NCI-H2196 treated with DMSO at 0.1 percent for 48 hours (cell line): ENCODE data around the gene CDH15.

Experiments
- DNase-seq: peaks from one replicate; lab custom pipeline; 2025; ENCODE audit not compliant: unreplicated experiment; lab: John Stamatoyannopoulos, UW

The CDH15 gene

DNA sequence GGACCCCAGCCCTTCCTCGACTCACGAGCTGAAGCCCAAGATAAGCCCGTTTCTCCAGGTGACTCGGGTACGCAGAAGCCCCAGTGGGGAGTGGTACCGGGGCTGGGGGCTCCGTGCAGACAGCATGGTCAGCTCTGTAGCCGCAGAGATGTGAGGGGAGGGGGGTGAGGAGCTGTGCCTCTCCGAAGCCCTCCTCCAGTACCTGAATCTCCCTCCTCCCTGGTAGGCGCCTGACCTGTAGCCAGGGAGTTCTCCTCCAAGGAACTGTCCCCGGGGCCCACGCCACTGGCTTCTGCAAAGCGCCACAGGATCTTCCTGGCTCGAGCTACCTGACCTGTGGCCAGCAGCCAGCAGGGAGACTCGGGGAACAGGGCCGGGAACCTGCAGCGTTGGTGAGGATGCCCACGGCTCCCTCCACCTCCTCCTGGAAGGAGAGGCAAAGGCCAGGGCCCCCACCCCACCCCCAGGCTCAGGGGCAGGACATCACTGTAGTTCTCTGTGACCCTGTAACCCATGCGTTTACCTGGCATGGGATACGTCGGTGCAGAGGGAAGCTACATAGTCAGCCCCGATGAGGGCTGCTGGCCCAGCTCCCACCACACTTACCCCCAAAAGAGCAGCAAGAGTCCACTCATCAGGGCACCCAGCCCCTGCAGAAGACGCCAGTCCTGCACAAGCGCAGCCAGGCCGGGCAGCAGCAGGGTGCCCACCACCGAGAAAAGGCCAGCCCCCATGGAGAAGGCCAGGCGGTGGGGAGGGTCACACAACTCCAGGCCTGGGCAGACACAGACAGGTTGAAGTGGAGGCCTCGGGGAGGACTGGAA lies 27.1 kb downstream of the CDH15 start:
- no peak for DNase-seq

DNA sequence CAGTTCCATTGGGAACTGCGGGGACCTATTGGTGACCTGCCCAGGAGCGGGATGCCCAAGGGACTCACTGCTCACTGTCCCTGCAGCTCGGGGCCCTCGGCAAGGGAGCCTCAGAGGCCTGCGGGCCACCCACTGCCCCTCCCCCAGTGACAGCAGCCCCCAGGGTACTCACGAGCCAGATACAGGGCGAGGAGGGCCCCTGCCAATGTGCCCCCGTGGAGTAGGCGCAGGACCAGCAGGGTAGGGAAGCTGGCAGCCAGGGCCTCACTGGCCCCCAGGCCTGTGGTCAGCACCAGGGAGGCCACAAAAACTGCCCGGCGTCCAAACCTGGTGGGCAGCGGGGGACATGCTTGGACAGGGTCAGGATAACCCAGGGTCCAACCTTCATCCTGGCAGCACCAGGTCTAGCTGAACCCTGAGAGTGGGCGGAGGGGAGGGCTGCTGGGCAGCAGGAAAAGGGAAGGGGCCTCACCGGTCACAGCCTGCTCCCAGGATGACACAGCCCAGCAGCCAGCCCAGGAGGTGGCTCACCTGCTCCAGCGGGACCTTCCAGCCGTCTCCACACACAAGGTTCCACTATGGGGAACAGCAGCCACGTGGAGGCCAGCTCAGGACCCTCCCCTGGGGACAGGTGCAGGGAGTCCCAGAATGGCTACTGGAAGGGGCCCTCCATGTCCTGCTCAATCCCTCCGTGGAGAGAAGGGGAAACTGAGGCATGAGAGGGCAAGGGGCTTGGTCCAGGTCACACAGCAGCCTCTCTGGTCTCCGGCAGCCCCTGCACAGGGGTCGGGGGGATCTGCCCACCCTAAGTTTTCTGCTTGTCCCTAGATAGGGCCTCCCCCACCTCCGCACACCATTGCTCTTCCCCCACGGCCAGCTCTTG lies 27.9 kb downstream of the CDH15 start:
- no peak for DNase-seq

DNA sequence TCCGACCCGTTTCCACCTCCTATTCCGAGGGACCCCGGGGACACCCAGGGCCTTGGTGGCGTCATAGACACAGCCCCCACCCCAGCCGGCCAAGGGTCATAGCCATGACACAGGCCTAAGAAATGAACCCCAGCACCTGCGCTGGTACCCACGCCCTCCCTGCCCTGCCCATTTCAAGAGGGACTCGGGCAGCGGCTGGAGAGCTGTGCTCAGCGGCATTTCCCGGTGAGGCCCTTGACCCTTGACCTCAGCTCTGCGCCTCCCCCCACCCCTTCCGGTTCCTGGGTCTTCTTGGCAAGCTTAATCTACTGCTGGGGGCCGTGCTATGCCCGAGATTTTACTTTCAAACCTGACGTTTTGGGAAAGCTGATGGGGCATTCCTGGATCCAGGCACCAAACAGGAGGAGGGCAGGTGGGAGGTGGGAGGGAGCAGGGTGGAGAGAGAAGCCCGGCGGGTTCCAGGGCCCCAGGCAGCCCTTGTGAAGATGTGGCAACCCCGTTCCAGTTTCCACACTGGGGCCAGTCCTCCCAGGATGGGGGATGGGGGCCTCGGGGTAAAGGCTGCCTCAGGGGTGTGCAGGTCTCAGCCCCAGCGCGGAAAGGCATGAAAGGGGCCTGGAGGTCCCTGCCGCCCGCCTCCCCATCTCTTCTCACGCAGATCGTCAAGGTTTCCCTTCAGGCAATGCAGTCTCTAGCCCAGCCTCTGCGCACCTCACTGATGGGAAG lies 28.7 kb downstream of the CDH15 start, which contains the start of gene SLC22A31:
TSS of gene SLC22A31 (minus strand) at position 414 of the 726 bp plus-strand sequence. CDS start at position 378, 36 bp downstream.
- no peak for DNase-seq

DNA sequence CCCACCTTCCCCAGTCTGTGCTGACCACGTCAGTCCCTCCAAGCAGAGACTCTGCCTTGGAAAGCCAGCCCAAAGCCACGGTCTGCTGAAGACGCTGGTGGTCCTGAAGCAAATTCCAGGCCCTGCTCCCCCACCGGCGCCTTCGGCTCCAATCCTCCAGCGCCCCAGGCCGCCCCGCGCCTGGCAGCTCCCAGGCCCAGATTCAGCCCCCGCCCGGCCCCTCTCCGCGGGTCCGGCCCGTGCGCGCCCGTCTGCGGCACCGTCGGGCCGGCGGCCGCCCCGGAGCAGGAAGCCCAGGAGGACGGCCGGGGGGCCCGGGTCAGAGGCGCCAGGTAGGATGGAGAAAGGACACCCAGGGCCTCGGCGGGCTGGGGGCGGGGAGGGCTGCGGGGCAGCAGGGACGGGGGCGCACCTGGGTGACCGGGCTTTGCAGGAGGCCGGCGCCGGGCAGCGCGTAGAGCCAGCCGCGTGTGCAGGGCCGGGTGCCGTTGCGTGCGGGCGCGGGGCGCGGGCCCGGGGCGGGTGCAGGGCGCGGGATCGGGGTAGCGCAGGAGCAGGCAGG lies 29.4 kb downstream of the CDH15 start:
- no peak for DNase-seq

DNA sequence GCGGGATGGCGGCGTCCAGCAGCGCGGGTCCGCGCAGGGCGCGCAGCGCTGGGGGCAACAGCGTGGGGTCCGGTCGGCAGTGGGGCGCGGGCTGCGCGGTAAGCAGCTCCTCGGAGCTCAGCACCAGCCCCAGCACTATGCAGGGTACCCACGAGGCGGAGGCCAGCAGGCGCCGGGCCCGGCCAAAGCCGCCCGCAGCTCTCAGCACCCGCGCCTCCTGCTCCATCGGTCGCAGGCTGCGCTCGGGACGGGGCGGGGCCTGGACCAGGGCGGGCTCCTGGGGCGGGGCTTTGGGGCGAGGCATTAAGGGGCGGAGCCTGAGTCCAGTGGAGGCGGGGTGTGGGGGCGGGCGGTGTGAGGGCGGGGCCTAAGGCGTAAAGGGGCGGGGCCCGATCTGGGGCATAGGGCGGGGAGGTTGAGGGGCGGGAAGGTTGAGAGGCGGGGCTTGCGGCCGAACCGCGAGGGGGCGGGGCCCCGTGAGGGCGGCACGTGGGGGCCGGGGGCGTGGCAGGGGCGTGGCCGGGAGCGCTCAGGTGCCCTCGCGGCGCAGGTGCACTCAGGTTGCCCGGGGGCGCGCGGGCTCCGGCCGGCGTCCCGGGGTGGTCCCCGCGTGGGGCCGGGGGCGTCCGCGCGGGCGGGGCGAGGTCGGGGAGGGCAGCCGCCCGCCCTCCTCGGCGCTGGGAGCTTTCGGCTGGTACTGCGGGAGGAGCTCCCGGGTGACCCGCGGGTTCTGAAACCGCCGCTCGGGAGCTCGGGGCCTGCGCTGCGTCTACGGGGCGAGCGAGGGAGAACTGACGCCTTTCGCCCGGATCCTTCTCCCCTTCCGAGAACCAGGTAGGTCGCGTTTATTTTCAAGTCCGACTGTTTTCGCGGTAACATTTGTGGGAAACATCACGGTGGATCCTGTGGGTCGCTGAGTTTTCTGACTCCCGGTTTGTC lies 30.2 kb downstream of the CDH15 start:
- peak; percentile 42 for DNase-seq

DNA sequence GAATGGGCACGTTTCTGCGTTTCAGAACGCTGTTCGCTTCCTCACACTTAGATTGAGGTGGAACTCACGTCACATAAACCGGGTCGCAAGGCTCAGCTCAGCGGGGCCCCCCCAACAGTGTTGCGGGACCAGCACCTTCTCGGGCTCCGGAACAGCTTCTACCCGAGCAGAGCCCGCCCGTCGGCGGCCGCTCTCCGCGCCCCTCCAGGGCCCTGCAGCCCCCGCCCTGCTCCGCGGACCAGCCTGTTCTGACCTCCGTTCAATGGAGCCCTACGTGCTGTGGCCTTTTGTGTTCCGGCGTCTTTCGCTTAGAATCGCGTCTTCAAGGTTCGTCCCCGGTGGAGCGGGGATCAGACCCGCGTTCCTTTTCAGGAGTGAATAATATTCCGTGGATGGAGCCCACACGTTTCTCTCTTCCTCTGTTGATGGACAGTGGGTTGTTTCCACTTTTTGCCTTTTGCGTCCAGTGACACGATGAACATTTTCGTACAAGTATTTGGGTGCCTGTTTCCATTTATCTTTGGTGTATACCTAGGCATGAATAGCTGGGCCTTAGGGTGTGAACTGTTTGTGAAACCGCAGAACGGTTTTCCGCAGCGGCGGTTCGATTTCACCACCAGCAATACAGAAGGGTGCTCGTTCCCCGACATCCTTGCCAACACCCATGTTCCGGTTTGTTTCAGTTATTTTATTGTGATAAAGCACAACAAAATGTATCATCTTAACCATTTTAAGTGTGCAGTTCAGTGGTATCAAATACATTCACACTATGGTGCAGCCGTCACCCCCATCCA lies 31.1 kb downstream of the CDH15 start:
- no peak for DNase-seq

DNA sequence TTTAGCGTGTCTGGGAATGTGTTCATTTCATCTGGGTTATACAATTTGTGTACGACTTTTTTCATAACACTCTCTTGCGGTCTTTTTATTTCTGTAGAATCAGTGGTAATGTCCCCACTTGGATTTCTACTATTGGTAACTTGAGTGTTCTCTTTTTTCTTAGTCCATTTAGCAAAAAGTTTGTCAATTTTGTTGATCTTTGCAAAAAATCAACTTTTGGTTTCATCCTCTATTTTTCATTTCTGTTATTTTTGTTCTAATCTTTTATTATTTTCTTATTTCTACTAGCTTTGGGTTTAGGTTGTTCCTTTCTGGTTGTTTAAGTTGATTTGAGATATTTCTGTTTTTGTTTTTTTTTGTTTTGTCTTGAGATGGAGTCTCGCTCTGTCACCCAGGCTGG lies 36.4 kb downstream of the CDH15 start:
- DNase-seq: no peak

DNA sequence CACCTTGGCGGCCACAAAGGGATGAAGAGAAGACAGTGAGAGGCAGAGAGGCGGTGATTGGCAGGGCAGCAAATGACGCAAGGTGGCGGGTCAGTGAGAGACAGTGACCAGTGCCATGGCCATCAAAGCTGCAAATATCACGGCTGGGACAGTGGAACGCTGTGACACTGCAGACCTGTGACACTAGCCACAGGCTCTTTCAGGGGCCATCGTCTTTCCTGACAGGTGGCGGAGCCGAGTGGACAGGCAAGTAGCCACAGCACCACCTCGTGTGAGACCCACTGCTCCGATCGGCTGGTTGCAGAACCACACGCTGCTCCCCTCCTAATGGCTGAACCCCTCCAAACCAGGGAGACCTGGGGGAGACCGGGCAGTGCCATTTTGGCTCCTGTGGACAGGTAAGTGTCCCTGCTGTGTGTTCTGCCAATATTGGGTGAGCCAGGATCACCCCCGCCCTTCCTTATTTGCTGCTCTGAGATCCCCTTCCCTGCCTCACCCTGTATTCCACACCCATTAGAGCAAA lies 38.0 kb downstream of the CDH15 start:
- no peak for DNase-seq

DNA sequence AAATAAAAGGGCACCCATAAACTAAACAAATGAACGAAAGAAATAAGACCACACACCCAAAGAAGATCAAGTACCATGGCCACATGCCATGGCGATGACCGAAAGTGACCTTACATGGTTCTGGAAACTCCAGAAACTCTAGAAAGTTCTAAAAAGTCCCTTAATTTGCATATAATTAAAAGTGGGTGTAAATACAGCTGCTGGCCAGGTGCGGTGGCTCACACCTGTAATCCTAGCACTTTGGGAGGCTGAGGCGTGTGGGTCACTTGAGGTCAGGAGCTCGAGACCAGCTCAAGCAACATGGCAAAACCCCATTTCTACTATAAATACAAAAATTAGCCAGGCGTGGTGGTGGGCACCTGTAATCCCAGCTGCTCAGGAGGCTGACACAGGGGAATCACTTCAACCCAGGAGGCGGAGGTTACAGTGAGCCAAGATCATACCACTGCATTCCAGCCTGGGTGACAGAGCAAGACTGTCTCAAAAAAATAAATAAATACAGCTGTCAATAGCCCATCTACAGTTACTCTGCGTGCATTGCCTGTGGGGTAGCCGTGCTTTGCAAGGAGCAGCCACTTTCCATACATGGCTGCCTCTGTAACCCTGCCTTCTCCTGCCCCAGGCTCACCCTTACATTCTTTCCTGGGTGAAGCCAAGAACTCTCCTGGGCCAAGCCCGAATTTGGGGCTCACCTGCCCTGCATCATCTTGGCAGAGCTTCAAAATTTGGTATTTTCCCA lies 38.8 kb downstream of the CDH15 start:
- no peak for DNase-seq

DNA sequence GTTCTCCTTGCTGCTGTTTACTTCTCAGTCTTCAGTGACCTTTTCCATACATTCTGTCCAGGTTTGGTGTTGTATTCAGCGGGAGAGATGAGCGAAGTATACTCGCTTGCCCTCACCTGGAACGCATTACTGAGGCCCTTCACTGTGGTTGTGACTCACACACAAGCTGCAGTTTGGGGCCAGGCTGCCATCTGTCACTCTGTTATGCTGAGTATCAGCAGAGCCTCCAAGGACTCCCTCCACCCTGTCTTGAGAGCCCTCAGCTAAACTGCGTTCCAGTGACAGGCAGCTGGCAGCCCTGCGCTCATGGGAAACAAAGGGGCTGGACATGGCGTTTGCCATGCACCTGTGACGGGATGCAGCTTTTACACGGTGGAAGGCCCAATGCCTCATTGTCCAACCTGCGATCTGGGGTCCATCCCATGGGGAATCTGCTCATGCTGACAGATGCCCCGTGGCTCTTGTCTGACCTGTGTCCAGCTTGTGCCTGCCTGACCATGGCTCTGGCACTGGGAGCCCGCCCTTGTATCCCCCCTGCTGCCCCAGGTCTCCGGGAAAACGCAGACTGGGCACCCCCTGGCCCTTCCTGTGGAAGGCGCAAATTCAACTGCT lies 39.5 kb downstream of the CDH15 start:
- no peak for DNase-seq

DNA sequence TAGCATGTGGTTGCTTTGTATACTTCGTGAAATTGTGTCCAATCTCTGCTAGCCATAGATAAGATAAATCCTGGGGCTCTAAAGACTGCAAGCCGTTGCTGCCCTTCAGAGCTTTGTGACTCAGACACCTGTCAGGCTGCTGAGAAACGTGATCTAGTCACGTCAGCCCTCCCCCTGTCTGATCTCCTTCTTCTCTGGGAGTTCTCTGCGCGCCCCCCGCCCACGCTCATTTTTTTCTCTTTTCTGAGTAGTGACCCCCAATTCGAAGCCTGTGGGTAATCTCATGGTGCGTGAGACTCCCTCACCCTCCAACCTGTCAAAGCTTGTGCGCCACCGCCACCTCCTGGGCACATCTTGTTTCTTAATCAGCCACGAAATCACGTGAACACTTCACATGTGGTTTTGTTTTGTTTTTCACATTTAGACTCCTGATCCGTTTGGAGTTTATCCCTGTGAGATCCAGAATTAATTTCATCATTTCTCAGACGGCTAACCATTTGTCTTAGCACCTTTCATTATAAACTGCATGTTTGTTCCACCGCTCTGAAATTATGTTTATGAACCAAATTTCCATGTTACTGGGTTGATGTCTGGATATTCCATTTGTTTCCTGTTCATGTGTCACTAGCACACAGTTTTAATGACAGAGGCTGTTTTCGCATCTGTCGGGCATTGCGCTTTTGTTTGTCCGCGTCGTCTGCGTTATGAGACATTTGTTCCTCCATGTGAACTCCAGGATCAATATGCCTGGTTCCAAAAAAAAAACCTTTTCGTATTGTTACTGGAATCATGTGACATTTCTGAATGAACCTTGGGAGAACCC lies 45.0 kb downstream of the CDH15 start:
- peak; percentile 8 for DNase-seq

DNA sequence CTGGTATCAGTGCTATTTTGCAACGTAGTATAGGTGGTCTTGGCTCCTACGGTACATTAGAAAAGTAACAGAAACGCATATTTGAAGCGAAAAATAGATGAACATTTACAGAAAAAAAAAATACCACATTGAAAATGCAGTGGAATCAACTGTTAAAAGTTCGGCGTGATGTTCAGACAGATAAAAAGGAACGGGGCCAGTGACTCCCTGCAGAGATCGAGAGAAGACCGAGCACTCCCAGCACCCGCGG lies 45.5 kb downstream of the CDH15 start:
- DNase-seq: no peak

DNA sequence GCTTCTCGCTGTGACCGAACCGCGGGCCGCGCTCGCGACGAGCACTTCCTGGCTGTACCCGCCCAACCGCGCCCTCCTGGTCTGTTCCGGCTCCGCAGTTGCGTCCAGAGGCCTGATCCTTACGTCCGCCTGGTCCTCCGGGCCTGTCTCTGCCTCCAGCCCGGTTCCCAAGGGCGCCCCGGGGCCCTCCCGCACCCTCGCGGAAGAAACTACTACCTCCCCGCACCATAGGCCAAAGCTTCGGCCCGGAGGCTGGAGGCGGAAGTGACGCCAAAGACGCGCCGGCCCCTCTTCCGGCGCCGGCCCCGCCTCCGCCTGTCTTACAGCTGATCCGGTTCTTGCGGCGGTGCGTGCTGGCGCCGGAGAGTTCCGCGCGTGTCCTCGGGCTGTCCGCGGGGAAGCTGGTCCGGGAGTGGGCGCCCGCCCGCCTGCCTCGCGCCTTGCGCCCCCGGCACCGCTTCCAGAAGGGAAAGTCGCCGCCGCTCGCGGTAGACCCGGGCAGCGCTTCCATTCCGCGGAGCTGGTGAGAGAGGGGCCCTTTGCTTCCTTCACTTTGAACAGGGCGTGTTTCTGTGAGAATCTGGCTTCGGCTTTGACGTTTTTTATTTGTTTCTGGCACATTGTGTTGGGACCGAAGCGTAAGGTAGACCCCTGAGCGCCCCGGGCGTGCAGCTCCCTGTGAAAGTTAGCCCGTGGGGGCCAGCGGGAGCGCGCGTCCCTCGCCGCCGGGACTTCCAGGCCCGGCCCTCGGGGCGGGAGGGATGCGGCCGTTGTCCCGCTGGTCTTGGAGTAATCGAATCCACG lies 46.0 kb downstream of the CDH15 start, which contains the start of gene ZNF778:
TSS of gene ZNF778 (plus strand) at position 316 of the 804 bp plus-strand sequence. CDS start 3,425 bp downstream, outside the sequence.
- peak; percentile 52 for DNase-seq

DNA sequence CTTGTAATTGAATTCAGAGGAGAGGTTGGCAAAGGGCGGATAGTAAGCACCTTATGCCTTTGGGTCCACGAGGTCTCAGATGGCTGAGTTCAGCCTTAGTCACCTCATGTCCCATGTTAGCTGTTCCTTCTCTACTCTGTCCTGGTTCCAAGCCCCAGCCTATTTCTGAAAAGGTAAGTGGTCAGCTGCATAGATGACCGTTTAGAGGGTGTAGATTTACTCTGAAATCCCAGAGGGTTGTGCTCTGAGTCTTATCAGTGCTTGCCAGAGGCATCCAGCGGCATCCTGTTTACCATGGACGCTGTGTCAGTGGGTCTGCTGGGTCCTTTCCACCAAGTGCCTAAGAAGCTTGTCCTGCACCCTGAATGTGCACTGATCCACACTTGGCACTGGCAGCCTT lies 47.8 kb downstream of the CDH15 start:
- no peak for DNase-seq

DNA sequence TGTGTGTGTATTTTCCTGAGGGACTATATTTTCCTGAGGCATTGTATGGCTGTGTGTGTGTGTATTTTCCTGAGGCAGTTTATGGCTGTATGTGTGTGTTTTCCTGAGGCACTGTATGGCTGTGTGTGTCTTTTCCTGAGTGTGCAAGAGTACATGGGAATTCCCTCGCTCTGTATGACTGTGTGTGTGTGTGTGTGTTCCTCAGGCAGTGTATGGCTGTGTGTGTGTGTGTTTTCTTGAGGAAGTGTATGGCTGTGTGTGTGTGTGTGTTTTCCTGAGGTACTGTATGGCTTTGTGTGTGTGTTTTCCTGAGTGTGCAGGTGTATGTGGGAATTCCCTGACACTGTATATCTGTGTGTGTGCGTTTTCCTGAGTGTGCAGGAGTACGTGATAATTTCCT lies 50.1 kb downstream of the CDH15 start:
- DNase-seq: no peak

DNA sequence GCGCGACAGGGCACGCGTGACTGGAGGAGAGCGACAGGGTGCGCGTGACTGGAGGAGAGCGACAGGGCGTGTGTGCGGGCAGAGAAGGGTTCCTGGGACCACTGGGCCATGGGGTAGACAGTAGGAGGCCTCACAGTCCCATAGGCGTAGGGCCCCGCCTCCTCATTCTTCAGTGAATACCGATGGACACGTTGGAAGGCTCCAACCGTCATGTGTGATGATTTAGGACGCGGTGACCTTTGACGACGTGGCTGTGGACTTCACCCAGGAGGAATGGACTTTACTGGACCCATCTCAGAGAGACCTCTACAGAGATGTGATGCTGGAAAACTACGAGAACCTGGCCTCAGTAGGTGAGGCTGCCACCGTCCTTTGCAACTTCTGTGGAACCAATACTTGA lies 51.4 kb downstream of the CDH15 start:
- no peak for DNase-seq
